T-cell (primary cell): ENCODE data around the gene NDUFAF4. TPM values are rescaled to one million over a fixed set of nuclear protein-coding genes. Genes with fewer than 3 reads are reported as not detected.
A peak's percentile ranks its signal among the peaks of the same experiment; 100 is the strongest.
"Not testable (repeated sequence)": the region's sequence is repeated elsewhere in the genome, so short reads cannot be mapped to it uniquely, and the experiment has no call there.

Source experiments
- ATAC-seq, 4 experiments: fragments of 200-7000 bp in 3 of 4; fragments of 150-1000 bp in 1 of 4; cut with Tn5 transposase; replicated peaks in 1 of 4; 1 replicate in 3 of 4; 2 replicates in 1 of 4; pipeline ENCODE4 v1.10.0; 2021; ENCODE audit warnings: moderate library complexity in 3 of 4, mild to moderate bottlenecking in 2 of 4, moderate number of reproducible peaks in 1 of 4
- CTCF ChIA-PET, 2 donors: fragments of 300-600 bp; sonication (Branson Sonifier 250); formaldehyde crosslinking; loops; one replicate each; lab custom pipeline; 2022; ENCODE audit warnings: antibody characterized with exemption in 2 of 2; lab: Charles Lee
- POLR2A ChIA-PET, 2 donors: fragments of 300-600 bp; sonication (Branson Sonifier 250); formaldehyde crosslinking; loops; one replicate each; lab custom pipeline; 2022; ENCODE audit warnings: antibody characterized with exemption in 2 of 2; lab: Charles Lee
- DNase-seq, 35 experiments: peaks; one replicate each; pipeline versions ENCODE4 v3.0.0 to v3.0.0-alpha.2; 2013 to 2023
- H3K27ac ChIP-seq: one replicate; pipeline ENCODE4 v1.5.1; 2013; ENCODE audit warnings: low read length
- H3K27me3 ChIP-seq, 2 experiments: replicated peaks in 1 of 2; 1 replicate in 1 of 2; 2 replicates in 1 of 2; pipeline versions ENCODE4 v1.6.1 to v1.7.0; 2013; ENCODE audit warnings: low read length in 1 of 2, mixed read lengths in 1 of 2; ENCODE audit not compliant: control insufficient read depth in 2 of 2, insufficient read depth in 2 of 2; ENCODE audit errors: extremely low read depth in 1 of 2
- H3K36me3 ChIP-seq, 2 donors: 1 replicate in 1 of 2; 2 replicates in 1 of 2; pipeline versions ENCODE4 v1.6.1 to v1.7.0; 2013; ENCODE audit warnings: low read length in 1 of 2; ENCODE audit not compliant: control insufficient read depth in 2 of 2, insufficient read depth in 1 of 2; ENCODE audit errors: extremely low read depth in 1 of 2
- H3K4me1 ChIP-seq, 2 experiments: 1 replicate in 1 of 2; 2 replicates in 1 of 2; pipeline versions ENCODE4 v1.6.1 to v1.7.0; 2013; ENCODE audit warnings: low read length in 2 of 2, mixed read lengths in 1 of 2; ENCODE audit not compliant: insufficient read depth in 2 of 2, control insufficient read depth in 1 of 2; ENCODE audit errors: extremely low read depth in 1 of 2
- H3K4me3 ChIP-seq, 2 donors: 1 replicate in 1 of 2; 2 replicates in 1 of 2; pipeline versions ENCODE4 v1.5.1 to v1.7.0; 2013; ENCODE audit warnings: mild to moderate bottlenecking in 2 of 2, low read length in 1 of 2, moderate library complexity in 1 of 2; ENCODE audit not compliant: control insufficient read depth in 1 of 2; ENCODE audit errors: extremely low read depth in 1 of 2
- H3K9me3 ChIP-seq: 2 replicates; pipeline ENCODE4 v1.7.0; 2013
- H3K27ac Mint-ChIP-seq, 2 donors: one replicate each; pipeline ENCODE4 v1.8.0; 2020 to 2021; ENCODE audit warnings: mild to moderate bottlenecking in 2 of 2, mixed read lengths in 2 of 2
- H3K27me3 Mint-ChIP-seq, 2 donors: one replicate each; pipeline ENCODE4 v1.8.0; 2021 to 2022; ENCODE audit warnings: mixed read lengths in 2 of 2
- H3K36me3 Mint-ChIP-seq: one replicate; pipeline ENCODE4 v1.8.0; 2021; ENCODE audit warnings: mixed read lengths
- H3K4me1 Mint-ChIP-seq, 3 donors: one replicate each; pipeline ENCODE4 v1.8.0; 2020 to 2022; ENCODE audit warnings: mixed read lengths in 3 of 3, mild to moderate bottlenecking in 1 of 3
- H3K4me3 Mint-ChIP-seq, 3 donors: one replicate each; pipeline ENCODE4 v1.8.0; 2020 to 2022; ENCODE audit warnings: mild to moderate bottlenecking in 3 of 3, mixed read lengths in 3 of 3, moderate library complexity in 3 of 3
- H3K9me3 Mint-ChIP-seq, 3 donors: one replicate each; pipeline ENCODE4 v1.8.0; 2020 to 2022; ENCODE audit warnings: mixed read lengths in 3 of 3
- WGBS: methylation state at CpG from one replicate; pipeline ENCODE4 v1.1.5; 2013; ENCODE audit warnings: missing lambda C conversion rate; ENCODE audit not compliant: insufficient coverage; 5-methylcytosine and 5-hydroxymethylcytosine counted together
- total RNA-seq, 35 experiments: library from RNA in 6 of 35; stranded (reverse) in 6 of 35; fragments of 120-200 nt in 1 of 35; gene quantifications; one replicate each; pipeline versions ENCODE4 v1.2.1 to v1.2.4 and lab custom pipeline; 2013 to 2026

NDUFAF4 gene
- total RNA-seq, 5 donors from 2014 or later (not counting 1 experiment from before 2014, with no cell fraction given): 22.1 to 29.0 (median 24.5) TPM

DNA sequence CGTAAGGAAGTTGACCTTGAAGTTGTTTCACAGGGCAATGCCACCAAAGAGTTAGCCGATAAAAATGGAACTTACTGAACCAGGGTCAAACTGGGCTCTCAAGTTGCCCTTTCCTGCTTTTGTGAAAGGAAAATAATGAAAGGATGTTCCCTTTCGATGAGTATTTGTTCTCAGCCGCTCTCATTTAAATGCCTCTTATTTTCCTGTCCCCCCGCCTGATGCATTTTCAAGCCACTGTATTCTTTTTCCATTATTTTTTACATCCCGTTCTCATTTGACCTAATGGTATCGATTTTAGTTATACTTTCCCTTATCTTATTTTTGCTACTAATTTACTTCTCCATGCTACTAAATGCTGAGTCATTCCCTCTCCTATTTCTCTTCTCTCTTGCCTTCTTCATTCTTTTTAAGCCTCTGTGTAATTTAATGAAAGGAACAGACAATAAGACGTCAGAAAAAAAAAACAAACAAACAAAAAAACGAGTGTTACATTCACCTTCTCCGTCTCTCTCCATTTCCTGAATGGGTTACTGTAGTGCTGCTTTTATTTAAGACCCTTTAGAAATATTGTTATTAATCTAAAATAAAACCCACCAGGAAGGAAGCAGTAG lies 655 bp upstream of the NDUFAF4 start:
- peak overlapping the region; percentile 85 for H3K27ac ChIP-seq
- Mint-ChIP-seq H3K9me3 (no peaks in the 10 kb centered on the region), H3K27me3 (peaks cover 14 to 15% of the 10 kb centered on the region in 2 donors), H3K27ac (peak overlapping the region; percentile 90 to 92), H3K36me3 (peaks cover 7% of the 10 kb centered on the region), H3K4me1 (peaks cover 30 to 35% (median 33%) of the 10 kb centered on the region in 3 donors), H3K4me3 (peak overlapping the region; percentile 77 to 98 (median 96))
- peaks cover 0 to 2% of the 10 kb centered on the region in 2 experiments for H3K27me3 ChIP-seq
- H3K36me3 ChIP-seq: peaks cover 0 to 18% of the 10 kb centered on the region in 2 donors
- POLR2A ChIA-PET: interaction anchor here in 1 of 2 donors (3.0 kb wide), 1 partner anchor 26 kb away, joined by 16 read pairs; the partner anchor contains the start of gene KLHL32
- WGBS: 0% methylated on average over 5 of the region's 10 CpGs
- CTCF ChIA-PET: interaction anchor here (0.6 to 4.5 kb wide), 8 partner anchors 9 to 449 kb away, joined by 3 to 25 read pairs (median 6); partner anchors contain the start of gene KLHL32 (in 1 of the 2)
- H3K4me3 ChIP-seq: peak overlapping the region; percentile 91 to 96
- H3K9me3 ChIP-seq: no peaks in the 10 kb centered on the region
- ATAC-seq: no peak
- H3K4me1 ChIP-seq: peaks cover 6 to 24% of the 10 kb centered on the region in 2 experiments
- DNase-seq: peak in 1 of 35 experiments; percentile 13

DNA sequence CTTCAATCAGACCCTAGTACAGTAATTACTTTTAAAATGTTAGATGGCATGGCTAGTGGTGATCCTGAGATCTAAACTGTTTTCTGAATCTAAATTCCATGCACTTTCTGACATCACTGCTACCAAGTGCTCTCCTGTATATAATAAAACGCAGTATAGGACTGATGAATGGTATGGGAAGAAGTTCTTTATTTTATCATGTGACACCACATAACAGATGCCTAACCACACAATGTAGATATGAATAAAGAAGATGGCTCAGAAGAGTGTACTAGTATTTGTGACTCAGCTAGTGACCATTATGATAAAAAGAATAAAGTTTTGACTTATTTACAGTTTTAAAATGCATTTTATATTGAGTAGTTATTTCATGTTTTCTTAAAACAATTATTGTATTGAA lies 8.5 kb downstream of the NDUFAF4 start:
- Mint-ChIP-seq H3K27ac (no peak overlapping the region), H3K4me1 (peaks cover 6 to 11% (median 10%) of the 10 kb centered on the region in 3 donors), H3K4me3 (no peak overlapping the region), H3K27me3 (no peaks in the 10 kb centered on the region), H3K9me3 (no peaks in the 10 kb centered on the region), H3K36me3 (peaks cover 14% of the 10 kb centered on the region)
- H3K9me3 ChIP-seq: no peaks in the 10 kb centered on the region
- CTCF ChIA-PET: no interaction called here
- peaks cover 0 to 4% of the 10 kb centered on the region in 2 experiments for H3K4me1 ChIP-seq
- no CpG with 5 or more reads among the region's 1 CpG for WGBS
- DNase-seq (no peak), ATAC-seq (no peak)
- H3K27me3 ChIP-seq: no peaks in the 10 kb centered on the region
- no peak overlapping the region for H3K27ac ChIP-seq
- POLR2A ChIA-PET: interaction anchor here in 1 of 2 donors (0.5 kb wide), 1 partner anchor 41 kb away, joined by 3 read pairs; no protein-coding TSS in a partner anchor
- H3K36me3 ChIP-seq: peaks cover 4 to 32% of the 10 kb centered on the region in 2 donors
- H3K4me3 ChIP-seq: no peak overlapping the region

DNA sequence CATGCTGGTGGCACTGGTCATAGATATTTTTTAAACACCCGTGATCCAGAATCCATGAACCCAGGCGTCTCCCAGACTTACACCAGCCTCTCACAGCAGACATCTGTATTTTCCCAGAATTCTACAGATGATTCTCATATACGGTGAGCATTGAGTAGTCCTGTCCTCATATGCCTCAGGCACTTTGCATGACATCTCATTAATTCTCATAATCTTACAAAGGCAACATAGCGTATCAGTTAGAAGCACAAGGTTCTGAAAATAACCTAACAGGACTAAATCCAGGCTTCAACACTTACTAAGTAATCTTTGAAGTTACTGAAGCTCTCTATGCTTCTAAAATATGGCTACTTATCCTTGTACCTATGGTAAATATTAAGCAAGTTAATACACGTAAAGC lies 8.9 kb downstream of the NDUFAF4 start:
- Histone ChIP-seq H3K36me3 (peaks cover 4 to 29% of the 10 kb centered on the region in 2 donors), H3K4me3 (no peak overlapping the region), H3K27me3 (no peaks in the 10 kb centered on the region), H3K27ac (no peak overlapping the region), H3K4me1 (peaks cover 0 to 4% of the 10 kb centered on the region in 2 experiments), H3K9me3 (no peaks in the 10 kb centered on the region)
- 85% methylated on average over 3 of the region's 5 CpGs for WGBS
- H3K27me3 Mint-ChIP-seq: no peaks in the 10 kb centered on the region
- CTCF ChIA-PET: no interaction called here
- H3K9me3 Mint-ChIP-seq: no peaks in the 10 kb centered on the region
- no peak overlapping the region for H3K4me3 Mint-ChIP-seq
- POLR2A ChIA-PET: interaction anchor here in 1 of 2 donors (0.5 kb wide), 1 partner anchor 41 kb away, joined by 3 read pairs; no protein-coding TSS in a partner anchor
- ATAC-seq (no peak), DNase-seq (no peak)
- H3K4me1 Mint-ChIP-seq: peaks cover 6 to 12% (median 8%) of the 10 kb centered on the region in 3 donors
- H3K27ac Mint-ChIP-seq: no peak overlapping the region
- peaks cover 13% of the 10 kb centered on the region for H3K36me3 Mint-ChIP-seq

DNA sequence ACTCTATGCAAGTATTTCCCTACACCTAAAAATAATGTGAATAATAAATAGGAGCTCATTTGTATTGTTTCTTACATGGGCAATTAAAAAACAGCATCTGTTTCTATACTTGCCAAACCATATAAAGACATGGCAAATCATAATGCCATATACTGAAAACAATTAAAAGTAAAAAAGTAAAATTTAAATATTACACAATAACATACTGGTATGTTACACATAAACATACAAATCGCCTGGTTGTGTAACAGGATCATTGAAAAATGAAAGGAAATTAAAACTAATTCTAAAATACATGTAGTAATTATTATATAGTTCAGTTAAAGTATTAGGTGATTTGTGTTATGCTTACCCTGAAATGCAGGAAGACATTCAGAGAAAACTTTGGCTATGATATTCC lies 11.2 kb downstream of the NDUFAF4 start:
- no peak overlapping the region for H3K4me3 Mint-ChIP-seq
- no peak for DNase-seq
- no peak for ATAC-seq

DNA sequence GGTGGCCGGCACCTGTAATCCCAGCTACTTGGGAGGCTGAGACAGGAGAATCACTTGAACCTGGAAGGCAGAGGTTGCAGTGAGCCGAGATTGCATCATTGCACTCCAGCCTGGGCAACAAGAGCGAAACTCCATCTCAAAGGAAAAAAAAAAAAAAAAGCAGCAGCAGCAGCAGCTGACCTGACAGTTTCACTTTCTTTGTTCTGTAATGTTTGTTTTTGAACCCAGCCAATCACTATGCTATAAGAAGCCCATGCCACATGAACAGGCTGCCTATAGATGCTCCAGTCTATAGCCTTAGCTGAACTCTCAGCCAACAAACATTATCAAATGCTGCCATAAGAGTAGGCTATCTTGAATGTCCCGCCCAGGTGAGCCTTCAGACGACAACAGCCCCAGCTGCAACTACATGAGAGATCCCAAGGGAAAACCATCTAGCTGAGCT lies 12.5 kb downstream of the NDUFAF4 start:
- peak in 1 of 35 experiments; percentile 48 for DNase-seq
- peak; percentile 57 to 95 (median 70) for ATAC-seq

More for the DNA sequence above, 11.2 kb downstream of the NDUFAF4 start:
- no peak overlapping the region for H3K4me3 ChIP-seq
- peaks cover 0 to 4% of the 10 kb centered on the region in 2 experiments for H3K4me1 ChIP-seq
- Mint-ChIP-seq H3K27me3 (no peaks in the 10 kb centered on the region), H3K36me3 (peaks cover 10% of the 10 kb centered on the region), H3K9me3 (no peaks in the 10 kb centered on the region), H3K4me1 (peaks cover 6 to 12% (median 8%) of the 10 kb centered on the region in 3 donors), H3K27ac (no peak overlapping the region)
- peaks cover 0 to 11% of the 10 kb centered on the region in 2 donors for H3K36me3 ChIP-seq
- no CpG with 5 or more reads among the region's 1 CpG for WGBS
- no peaks in the 10 kb centered on the region for H3K27me3 ChIP-seq
- CTCF ChIA-PET: no interaction called here
- no peak overlapping the region for H3K27ac ChIP-seq
- no peaks in the 10 kb centered on the region for H3K9me3 ChIP-seq
- POLR2A ChIA-PET: no interaction called here

DNA sequence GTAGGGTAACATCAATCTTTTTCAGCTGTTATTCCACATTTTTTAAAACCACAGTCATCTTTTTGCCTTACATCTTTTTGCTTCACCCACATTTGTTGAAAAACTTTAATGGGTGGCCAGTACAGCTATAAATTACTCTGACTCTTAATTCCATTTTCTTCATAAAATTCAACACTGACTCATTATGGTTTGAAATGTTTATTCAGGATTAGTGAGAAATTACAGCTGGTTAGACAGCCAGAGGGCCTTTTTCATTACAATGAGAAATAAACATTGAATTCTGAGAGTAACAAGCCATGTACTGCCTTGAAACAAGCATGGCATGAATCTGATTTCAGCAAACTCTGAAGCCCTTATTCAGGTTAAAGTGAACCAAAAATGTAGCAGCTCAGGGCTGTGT lies 19.5 kb downstream of the NDUFAF4 start:
- Histone ChIP-seq H3K4me3 (no peak overlapping the region), H3K27me3 (no peaks in the 10 kb centered on the region), H3K9me3 (no peaks in the 10 kb centered on the region), H3K4me1 (no peaks in the 10 kb centered on the region), H3K36me3 (no peaks in the 10 kb centered on the region), H3K27ac (no peak overlapping the region)
- Mint-ChIP-seq H3K36me3 (no peaks in the 10 kb centered on the region), H3K4me3 (no peak overlapping the region), H3K27ac (no peak overlapping the region), H3K9me3 (no peaks in the 10 kb centered on the region), H3K27me3 (peaks cover 0 to 2% of the 10 kb centered on the region in 2 donors), H3K4me1 (peaks cover 0 to 2% (median 0%) of the 10 kb centered on the region in 3 donors)
- ATAC-seq (no peak), DNase-seq (no peak)
- CTCF ChIA-PET: interaction anchor here in 1 of 2 donors (0.6 kb wide), 1 partner anchor 13 kb away, joined by 3 read pairs; no protein-coding TSS in a partner anchor
- POLR2A ChIA-PET: interaction anchor here in 1 of 2 donors (0.6 kb wide), 1 partner anchor 42 kb away, joined by 3 read pairs; no protein-coding TSS in a partner anchor

More for the DNA sequence above, 12.5 kb downstream of the NDUFAF4 start:
- CTCF ChIA-PET: interaction anchor here in 1 of 2 donors (0.7 to 1.1 kb wide), 3 partner anchors 12 to 174 kb away, joined by 3 to 5 read pairs (median 4); no protein-coding TSS in a partner anchor
- not testable (repeated sequence) for H3K4me3 ChIP-seq, H3K9me3 ChIP-seq, H3K9me3 Mint-ChIP-seq, H3K4me1 ChIP-seq, H3K27ac ChIP-seq, H3K27me3 ChIP-seq, H3K36me3 Mint-ChIP-seq, H3K27me3 Mint-ChIP-seq, H3K36me3 ChIP-seq
- Mint-ChIP-seq H3K4me3 (peak overlapping the region in 2 of 3 donors; percentile 21 to 36), H3K4me1 (peaks cover 6 to 12% (median 8%) of the 10 kb centered on the region in 3 donors), H3K27ac (peak overlapping the region; percentile 12 to 44)
- POLR2A ChIA-PET: interaction anchor here (0.5 to 0.6 kb wide), 2 partner anchors 9 to 35 kb away, joined by 3 to 4 read pairs; no protein-coding TSS in a partner anchor
- 87% methylated on average over 3 of the region's 5 CpGs for WGBS
